Astrocyte (in vitro differentiated cells and primary cell): Measurements from ENCODE around the gene SLC12A5. TPM values are rescaled to one million over a fixed set of nuclear protein-coding genes. Genes with fewer than 3 reads are reported as not detected.
A peak's percentile ranks its signal among the peaks of the same experiment; 100 is the strongest.

Experiments used
- DNase-seq: peaks from one replicate; pipeline ENCODE4 v3.0.0-alpha.2; 2010; ENCODE audit warnings: low read depth
- FAIRE-seq: peaks from 2 replicates; lab custom pipeline; 2011; peaks lifted over from hg19 to GRCh38; lab: Jason Lieb, UNC
- H2AFZ ChIP-seq: 2 replicates; pipeline ENCODE4 v1.6.0; 2012; ENCODE audit warnings: low read depth, low read length, inconsistent platforms
- H3K27ac ChIP-seq: 2 replicates; pipeline ENCODE4 v1.5.1; 2011; ENCODE audit warnings: low read depth, low read length, inconsistent platforms
- H3K27me3 ChIP-seq: 2 replicates; pipeline ENCODE4 v1.6.0; 2011; ENCODE audit warnings: low read length, inconsistent platforms; ENCODE audit not compliant: insufficient read depth
- H3K36me3 ChIP-seq: 2 replicates; pipeline ENCODE4 v1.5.1; 2011; ENCODE audit warnings: low read length, inconsistent platforms; ENCODE audit not compliant: insufficient read depth
- H3K4me1 ChIP-seq: 2 replicates; pipeline ENCODE4 v1.5.1; 2011; ENCODE audit warnings: low read length, inconsistent platforms; ENCODE audit not compliant: insufficient read depth
- H3K4me2 ChIP-seq: 2 replicates; pipeline ENCODE4 v1.6.0; 2012; ENCODE audit warnings: low read length, inconsistent platforms
- H3K4me3 ChIP-seq: 2 replicates; pipeline ENCODE4 v1.5.1; 2011; ENCODE audit warnings: low read depth, mild to moderate bottlenecking, low read length, inconsistent platforms; ENCODE audit not compliant: insufficient read depth
- H3K79me2 ChIP-seq: 2 replicates; pipeline ENCODE4 v1.6.0; 2012; ENCODE audit warnings: mild to moderate bottlenecking, low read length, inconsistent platforms; ENCODE audit not compliant: insufficient read depth
- H3K9ac ChIP-seq: 2 replicates; pipeline ENCODE4 v1.6.0; 2012; ENCODE audit warnings: mild to moderate bottlenecking, low read length, inconsistent platforms
- H3K9me3 ChIP-seq: 2 replicates; pipeline ENCODE4 v1.5.1; 2012; ENCODE audit warnings: low read depth, mild to moderate bottlenecking, low read length, inconsistent platforms; ENCODE audit not compliant: insufficient read depth
- H4K20me1 ChIP-seq: 2 replicates; pipeline ENCODE4 v1.6.0; 2012; ENCODE audit warnings: low read length, inconsistent platforms; ENCODE audit not compliant: insufficient read depth
- H3K27ac Mint-ChIP-seq: one replicate; pipeline ENCODE4 v1.8.0; 2021; ENCODE audit warnings: mild to moderate bottlenecking, mixed read lengths; ENCODE audit not compliant: unreplicated experiment
- H3K27me3 Mint-ChIP-seq: one replicate; pipeline ENCODE4 v1.8.0; 2021; ENCODE audit warnings: low read depth, mixed read lengths; ENCODE audit not compliant: unreplicated experiment
- H3K36me3 Mint-ChIP-seq: one replicate; pipeline ENCODE4 v1.8.0; 2021; ENCODE audit warnings: low read depth, mixed read lengths; ENCODE audit not compliant: unreplicated experiment
- H3K4me1 Mint-ChIP-seq: one replicate; pipeline ENCODE4 v1.8.0; 2021; ENCODE audit warnings: low read depth, mixed read lengths; ENCODE audit not compliant: unreplicated experiment
- H3K4me3 Mint-ChIP-seq: one replicate; pipeline ENCODE4 v1.8.0; 2021; ENCODE audit warnings: mild to moderate bottlenecking, moderate library complexity, mixed read lengths; ENCODE audit not compliant: unreplicated experiment
- H3K9me3 Mint-ChIP-seq: one replicate; pipeline ENCODE4 v1.8.0; 2021; ENCODE audit warnings: mild to moderate bottlenecking, mixed read lengths; ENCODE audit not compliant: unreplicated experiment
- CTCF ChIP-seq: IDR thresholded peaks from 2 replicates; pipeline ENCODE4 v1.5.1; 2011; ENCODE audit warnings: low read depth, mild to moderate bottlenecking, inconsistent platforms, low read length, moderate library complexity; ENCODE audit not compliant: insufficient read depth
- EZH2 ChIP-seq: IDR thresholded peaks from 2 replicates; pipeline ENCODE4 v1.6.1; 2012; ENCODE audit warnings: mild to moderate bottlenecking, low read length, inconsistent platforms; ENCODE audit not compliant: insufficient read depth
- total RNA-seq: library from RNA; stranded (reverse); gene quantifications from 2 replicates; pipeline ENCODE4 v1.2.1, GENCODE V29; 2021

SLC12A5 gene
- total RNA-seq, 1 donor from 2014 or later = 14.6 TPM

DNA sequence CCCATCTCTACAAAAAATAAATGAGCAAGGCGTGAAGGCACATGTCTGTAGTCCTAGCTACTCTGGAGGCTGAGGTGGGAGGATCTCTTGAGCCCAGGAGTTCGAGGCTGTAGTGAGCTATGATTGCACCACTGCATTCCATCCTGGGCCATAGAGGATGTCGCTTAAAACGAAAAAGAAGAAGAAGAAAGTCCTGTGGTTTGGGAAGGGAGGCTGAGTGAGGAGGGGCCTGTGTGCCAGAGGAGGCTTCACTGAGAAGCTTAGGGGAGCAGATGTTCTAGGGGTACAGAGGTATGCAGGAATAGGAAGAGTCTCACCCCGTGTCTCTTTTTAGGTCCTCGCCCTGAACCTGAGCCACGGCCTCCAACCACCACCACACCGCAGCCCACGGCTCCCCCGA lies 16.1 kb upstream of the SLC12A5 start:
- H3K79me2 ChIP-seq = no peaks in the 10 kb centered on the region
- H3K9me3 ChIP-seq = peaks cover 9% of the 10 kb centered on the region
- DNase-seq (no peak), FAIRE-seq (no peak)
- no peak overlapping the region for H3K27ac ChIP-seq
- no peak overlapping the region for H3K4me3 ChIP-seq
- no peak for TF ChIP-seq CTCF
- no peak for TF ChIP-seq EZH2
- no peaks in the 10 kb centered on the region for H3K36me3 ChIP-seq
- H3K27me3 Mint-ChIP-seq = peaks cover 9% of the 10 kb centered on the region
- H3K27ac Mint-ChIP-seq = peak overlapping the region; percentile 36
- H3K4me3 Mint-ChIP-seq = no peak overlapping the region
- H3K27me3 ChIP-seq = peaks cover 59% of the 10 kb centered on the region
- no peaks in the 10 kb centered on the region for H4K20me1 ChIP-seq
- H2AFZ ChIP-seq = no peak overlapping the region
- H3K36me3 Mint-ChIP-seq = peaks cover 4% of the 10 kb centered on the region
- H3K4me1 Mint-ChIP-seq = peaks cover 10% of the 10 kb centered on the region
- peaks cover 6% of the 10 kb centered on the region for H3K9me3 Mint-ChIP-seq
- no peak overlapping the region for H3K4me2 ChIP-seq
- H3K9ac ChIP-seq = no peak overlapping the region
- H3K4me1 ChIP-seq = peaks cover 7% of the 10 kb centered on the region

GRCh38 chr20:46013322-46013828 lies 15.6 kb upstream of the SLC12A5 start:
- Mint-ChIP-seq H3K36me3 (peaks cover 4% of the 10 kb centered on the region), H3K27ac (no peak overlapping the region), H3K27me3 (peaks cover 12% of the 10 kb centered on the region), H3K4me3 (no peak overlapping the region), H3K4me1 (peaks cover 6% of the 10 kb centered on the region), H3K9me3 (peaks cover 6% of the 10 kb centered on the region)
- peaks cover 62% of the 10 kb centered on the region for H3K27me3 ChIP-seq
- DNase-seq (no peak), FAIRE-seq (no peak)
- TF ChIP-seq EZH2 (no peak), CTCF (no peak)
- no peaks in the 10 kb centered on the region for H3K36me3 ChIP-seq
- H3K4me1 ChIP-seq = peaks cover 3% of the 10 kb centered on the region
- H3K9me3 ChIP-seq = peaks cover 9% of the 10 kb centered on the region
- no peak overlapping the region for H3K4me3 ChIP-seq
- H4K20me1 ChIP-seq = no peaks in the 10 kb centered on the region
- H3K9ac ChIP-seq = no peak overlapping the region
- peak overlapping the region; percentile 60 for H3K4me2 ChIP-seq
- peak overlapping the region; percentile 52 for H2AFZ ChIP-seq
- H3K27ac ChIP-seq = no peak overlapping the region
- no peaks in the 10 kb centered on the region for H3K79me2 ChIP-seq

- H3K27me3 ChIP-seq = peaks cover 64% of the 10 kb centered on the region
- Mint-ChIP-seq H3K4me1 (peaks cover 3% of the 10 kb centered on the region), H3K9me3 (peaks cover 6% of the 10 kb centered on the region), H3K27ac (no peak overlapping the region), H3K27me3 (peaks cover 17% of the 10 kb centered on the region), H3K4me3 (no peak overlapping the region), H3K36me3 (peaks cover 4% of the 10 kb centered on the region)
- H2AFZ ChIP-seq = peak overlapping the region; percentile 52
- peaks cover 9% of the 10 kb centered on the region for H3K9me3 ChIP-seq
- no peak for DNase-seq
- H3K4me1 ChIP-seq = no peaks in the 10 kb centered on the region
- H3K4me3 ChIP-seq = peak overlapping the region; percentile 10
- TF ChIP-seq CTCF (peak; percentile 27), EZH2 (peak; percentile 50)
- FAIRE-seq = no peak
- no peaks in the 10 kb centered on the region for H3K79me2 ChIP-seq
- peak overlapping the region; percentile 60 for H3K4me2 ChIP-seq
- no peaks in the 10 kb centered on the region for H4K20me1 ChIP-seq
- no peaks in the 10 kb centered on the region for H3K36me3 ChIP-seq
- H3K9ac ChIP-seq = no peak overlapping the region
- no peak overlapping the region for H3K27ac ChIP-seq
These were observed 15.0 kb upstream of the SLC12A5 start for GRCh38 chr20:46013829-46014516.
